ENCODE measurements around the gene TCF4.

- TF ChIP-seq POLR2A (IDR thresholded peaks at IDR 0.05; ENCODE audit: low read depth) (no peak), CTCF (IDR thresholded peaks at IDR 0.05) (no peak), EP300 (IDR thresholded peaks at IDR 0.05) (no peak), POLR2AphosphoS5 (IDR thresholded peaks at IDR 0.05) (no peak)
Measured at GRCh38 chr18:55605733-55606338, 17.8 kb upstream of the TCF4 start.
